Effector memory CD4-positive, alpha-beta T cell (primary cell): Measurements from ENCODE around the gene PRMT2.

Experiments used
- DNase-seq, 3 donors: peaks; one replicate each; pipeline ENCODE4 v3.0.0-alpha.2; 2020
- H3K27ac ChIP-seq: 2 replicates; pipeline ENCODE4 v1.7.0; 2013; ENCODE audit warnings: mild to moderate bottlenecking, low read length, moderate library complexity; ENCODE audit not compliant: insufficient read depth, poor library complexity, severe bottlenecking
- H3K27me3 ChIP-seq: replicated peaks from 2 replicates; pipeline ENCODE4 v1.7.0; 2013; ENCODE audit warnings: mild to moderate bottlenecking, low read length; ENCODE audit not compliant: insufficient read depth, control insufficient read depth, poor library complexity, severe bottlenecking
- H3K36me3 ChIP-seq: 2 replicates; pipeline ENCODE4 v1.7.0; 2013; ENCODE audit warnings: mild to moderate bottlenecking, low read length, moderate library complexity; ENCODE audit not compliant: control insufficient read depth, insufficient read depth
- H3K4me1 ChIP-seq: 2 replicates; pipeline ENCODE4 v1.7.0; 2013; ENCODE audit warnings: low read length, mild to moderate bottlenecking; ENCODE audit not compliant: control insufficient read depth, insufficient read depth, poor library complexity, severe bottlenecking
- H3K4me3 ChIP-seq: 2 replicates; pipeline ENCODE4 v1.7.0; 2013; ENCODE audit warnings: low read length, low read depth, mild to moderate bottlenecking; ENCODE audit not compliant: insufficient read depth, poor library complexity, severe bottlenecking
- H3K9me3 ChIP-seq: 2 replicates; pipeline ENCODE4 v1.7.0; 2013; ENCODE audit warnings: mild to moderate bottlenecking, low read length, moderate library complexity; ENCODE audit not compliant: control insufficient read depth

The PRMT2 gene

DNA sequence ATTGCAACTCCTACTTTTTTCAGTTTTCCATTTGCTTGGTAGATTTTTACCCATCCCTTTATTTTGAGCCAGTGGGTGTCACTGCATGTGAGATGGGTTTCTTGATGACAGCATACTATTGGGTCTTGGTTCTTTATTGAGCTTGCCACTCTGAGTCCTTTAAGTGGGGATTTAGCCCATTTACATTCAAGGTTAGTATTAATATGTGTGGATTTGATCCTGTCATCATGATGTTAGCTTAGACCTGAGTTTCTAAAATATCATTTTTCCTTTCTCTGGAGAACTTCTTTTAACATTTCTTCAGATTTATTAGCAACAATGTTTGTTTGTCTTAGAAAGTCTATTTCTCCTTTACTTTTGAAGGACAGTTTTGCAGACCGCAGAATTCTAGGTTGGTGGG is 18.8 kb upstream of the PRMT2 start:
- H3K4me1 ChIP-seq, result peaks cover 5% of the 10 kb centered on the region
- H3K27ac ChIP-seq, result no peak overlapping the region
- no peaks in the 10 kb centered on the region for H3K27me3 ChIP-seq
- no peak overlapping the region for H3K4me3 ChIP-seq
- H3K9me3 ChIP-seq, result no peaks in the 10 kb centered on the region
- no peaks in the 10 kb centered on the region for H3K36me3 ChIP-seq
- DNase-seq, result no peak

DNA sequence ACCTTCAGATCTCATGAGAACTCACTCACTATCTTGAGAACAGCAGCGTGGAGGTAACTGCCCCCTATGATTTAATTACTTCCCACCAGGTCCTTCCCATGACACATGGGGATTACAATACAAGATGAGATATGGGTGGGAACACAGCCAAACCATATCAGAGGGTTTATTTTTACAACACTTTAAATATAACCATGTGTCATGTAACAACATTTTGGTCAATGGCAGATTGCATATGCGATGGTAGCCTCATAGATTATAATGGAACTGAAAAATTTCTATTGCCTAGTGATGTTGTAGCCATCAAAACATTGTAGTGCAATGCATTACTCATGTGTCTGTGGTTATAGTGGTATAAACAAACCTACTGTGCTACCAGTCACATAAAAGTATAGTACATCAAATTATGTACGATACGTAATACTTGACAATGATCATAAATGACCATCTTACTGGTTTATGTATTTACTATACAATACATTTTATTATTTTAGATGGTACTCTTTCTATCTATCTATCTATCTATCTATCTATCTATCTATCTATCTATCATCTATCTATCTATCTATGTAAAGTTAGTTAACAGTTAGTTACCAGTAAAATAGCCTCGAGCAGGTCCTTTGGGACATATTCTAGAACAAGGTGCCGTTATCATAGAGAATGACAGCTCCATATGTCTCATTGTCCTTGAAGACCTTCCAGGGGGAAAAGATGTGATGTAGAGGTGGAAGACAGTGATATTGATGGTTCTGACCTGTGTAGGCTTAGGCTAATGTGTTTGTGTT is 18.0 kb upstream of the PRMT2 start:
- Histone ChIP-seq H3K4me3 (no peak overlapping the region), H3K27ac (no peak overlapping the region), H3K27me3 (no peaks in the 10 kb centered on the region), H3K4me1 (peaks cover 13% of the 10 kb centered on the region), H3K36me3 (no peaks in the 10 kb centered on the region), H3K9me3 (no peaks in the 10 kb centered on the region)
- no peak for DNase-seq

DNA sequence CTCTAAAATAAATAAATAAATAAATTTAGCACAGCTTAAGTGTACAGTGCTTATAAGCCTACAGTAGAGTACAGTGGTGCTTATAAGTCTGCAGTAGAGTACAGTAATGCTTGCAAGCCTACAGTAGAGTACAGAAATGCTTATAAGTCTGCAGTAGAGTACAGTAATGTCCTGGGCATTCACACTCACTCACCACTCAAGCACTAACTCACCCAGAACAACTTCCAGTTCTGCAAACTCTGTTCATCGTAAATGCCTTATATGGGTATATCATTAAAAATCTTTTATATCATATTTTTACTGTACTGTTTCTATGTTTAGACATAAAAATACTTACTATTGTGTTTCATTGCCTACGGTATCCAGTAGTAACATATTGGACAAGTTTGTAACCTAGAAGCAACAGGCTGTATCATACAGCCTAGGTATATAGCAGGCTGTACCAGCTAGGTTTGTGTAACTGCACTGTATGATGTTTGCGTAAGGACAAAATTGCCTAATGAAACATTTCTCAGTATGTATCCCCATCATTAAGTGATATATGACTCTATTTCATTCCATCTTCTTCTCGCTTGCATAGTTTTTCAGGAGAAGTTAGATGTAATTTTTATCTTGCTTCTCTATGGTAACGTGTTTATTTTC is 16.6 kb upstream of the PRMT2 start:
- H3K4me3 ChIP-seq, result no peak overlapping the region
- H3K36me3 ChIP-seq, result no peaks in the 10 kb centered on the region
- H3K27ac ChIP-seq, result no peak overlapping the region
- H3K4me1 ChIP-seq, result peaks cover 14% of the 10 kb centered on the region
- H3K9me3 ChIP-seq, result no peaks in the 10 kb centered on the region
- DNase-seq, result no peak
- H3K27me3 ChIP-seq, result no peaks in the 10 kb centered on the region

DNA sequence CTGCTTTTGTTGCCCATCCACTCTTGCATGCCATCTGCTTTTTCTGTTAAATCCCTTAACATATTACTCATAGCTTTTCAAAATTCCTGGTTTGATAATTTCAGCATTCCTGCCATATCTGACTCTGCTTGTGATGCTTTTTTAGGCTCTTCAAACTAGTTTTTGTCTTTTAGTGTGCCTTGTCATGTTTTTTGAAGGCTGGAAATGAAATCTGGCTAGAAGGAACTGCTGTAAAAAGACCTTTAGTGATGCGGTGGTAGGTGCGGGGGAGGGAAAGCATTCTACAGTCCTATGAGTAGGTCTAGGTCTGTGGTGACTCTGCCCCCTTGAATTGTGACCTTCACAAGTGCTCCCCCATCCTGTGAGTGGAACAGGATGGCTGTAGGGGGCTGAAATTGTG is 15.6 kb upstream of the PRMT2 start:
- no peak for DNase-seq
- Histone ChIP-seq H3K27ac (no peak overlapping the region), H3K4me1 (peaks cover 14% of the 10 kb centered on the region), H3K9me3 (no peaks in the 10 kb centered on the region), H3K4me3 (no peak overlapping the region), H3K27me3 (no peaks in the 10 kb centered on the region), H3K36me3 (no peaks in the 10 kb centered on the region)

DNA sequence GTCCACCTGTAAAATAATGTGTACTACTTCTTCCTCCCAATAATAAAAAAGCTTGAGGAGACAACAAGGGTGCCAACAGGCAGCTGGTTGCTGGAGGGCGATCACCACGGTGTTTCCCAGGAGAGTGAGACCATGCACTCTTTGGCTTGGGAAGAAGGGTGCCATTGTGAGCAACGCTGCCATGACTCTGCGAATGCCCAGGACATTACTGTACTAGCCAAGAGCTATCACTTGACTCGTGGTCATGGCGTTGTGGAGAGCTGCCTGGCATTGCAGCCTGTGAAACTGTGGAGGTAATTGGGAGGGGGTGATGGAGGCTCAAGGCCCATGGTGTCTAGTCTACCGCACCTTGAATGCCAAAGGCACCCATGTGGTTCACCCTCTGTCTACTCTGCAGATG is 14.6 kb upstream of the PRMT2 start:
- Histone ChIP-seq H3K27ac (no peak overlapping the region), H3K4me1 (peaks cover 14% of the 10 kb centered on the region), H3K36me3 (no peaks in the 10 kb centered on the region), H3K4me3 (no peak overlapping the region), H3K27me3 (no peaks in the 10 kb centered on the region), H3K9me3 (no peaks in the 10 kb centered on the region)
- DNase-seq, result no peak

DNA sequence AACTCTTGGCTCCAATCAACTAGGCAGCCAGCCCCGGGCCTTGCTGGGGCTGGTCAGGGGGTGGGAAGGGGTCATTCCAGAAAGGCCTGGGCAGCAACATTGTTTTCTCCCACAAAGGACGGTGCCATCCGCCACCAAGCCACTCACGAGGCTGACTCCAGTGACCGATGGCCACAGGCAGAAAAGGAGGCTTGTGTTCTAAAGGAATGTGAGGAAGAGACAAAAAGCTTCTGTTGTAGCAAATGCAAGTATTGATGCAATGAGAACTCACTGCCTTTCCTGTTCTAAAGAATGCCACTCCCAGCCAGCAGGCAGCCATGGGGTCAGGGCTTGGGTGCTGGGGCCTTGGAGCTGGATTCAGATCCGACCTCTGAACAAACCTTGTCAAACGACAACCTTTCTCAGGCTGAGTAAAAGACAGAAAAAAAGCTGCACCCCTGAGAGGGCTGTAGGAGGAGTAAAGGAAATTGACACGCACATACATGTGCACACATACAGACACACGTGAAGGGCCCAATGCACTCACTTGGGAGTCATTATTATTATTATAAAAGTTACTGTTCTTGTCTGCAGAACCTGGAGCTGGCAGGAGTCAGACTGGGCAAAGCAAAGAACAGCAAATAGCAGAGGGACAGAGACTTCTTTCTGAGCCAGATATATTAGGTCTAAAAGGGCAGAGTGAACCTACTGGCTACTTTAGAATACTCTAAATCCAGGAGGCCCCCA is 13.9 kb upstream of the PRMT2 start:
- DNase-seq, result no peak
- H3K27ac ChIP-seq, result peak overlapping the region; percentile 59

DNA sequence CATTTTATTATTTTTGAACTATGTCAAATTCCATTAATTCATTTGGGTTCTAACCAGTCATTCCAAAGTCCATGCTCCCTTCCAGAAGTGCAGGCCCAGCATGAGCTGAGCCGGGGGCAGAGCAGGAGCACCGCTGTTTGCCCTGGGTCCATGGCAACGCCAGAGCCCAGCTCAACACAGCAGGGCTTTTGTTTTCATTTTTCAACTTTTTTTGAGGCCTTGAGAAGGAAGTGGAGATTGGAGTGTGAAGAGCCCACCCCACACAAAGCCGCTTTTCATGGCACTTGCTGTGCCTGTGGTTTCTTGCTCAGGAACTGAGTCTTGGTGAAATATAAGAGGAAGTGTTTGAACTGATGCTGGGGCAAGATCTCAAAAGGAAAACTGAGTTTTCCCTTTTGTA is 13.2 kb upstream of the PRMT2 start:
- no peaks in the 10 kb centered on the region for H3K27me3 ChIP-seq
- H3K36me3 ChIP-seq, result no peaks in the 10 kb centered on the region
- peak in 2 of 3 donors; percentile 17 to 18 for DNase-seq
- H3K4me3 ChIP-seq, result no peak overlapping the region
- no peaks in the 10 kb centered on the region for H3K9me3 ChIP-seq
- H3K27ac ChIP-seq, result peak overlapping the region; percentile 59
- H3K4me1 ChIP-seq, result peaks cover 19% of the 10 kb centered on the region

More for the DNA sequence above, 13.9 kb upstream of the PRMT2 start:
- no peaks in the 10 kb centered on the region for H3K36me3 ChIP-seq
- H3K9me3 ChIP-seq, result no peaks in the 10 kb centered on the region
- H3K27me3 ChIP-seq, result no peaks in the 10 kb centered on the region
- peaks cover 14% of the 10 kb centered on the region for H3K4me1 ChIP-seq
- no peak overlapping the region for H3K4me3 ChIP-seq

DNA sequence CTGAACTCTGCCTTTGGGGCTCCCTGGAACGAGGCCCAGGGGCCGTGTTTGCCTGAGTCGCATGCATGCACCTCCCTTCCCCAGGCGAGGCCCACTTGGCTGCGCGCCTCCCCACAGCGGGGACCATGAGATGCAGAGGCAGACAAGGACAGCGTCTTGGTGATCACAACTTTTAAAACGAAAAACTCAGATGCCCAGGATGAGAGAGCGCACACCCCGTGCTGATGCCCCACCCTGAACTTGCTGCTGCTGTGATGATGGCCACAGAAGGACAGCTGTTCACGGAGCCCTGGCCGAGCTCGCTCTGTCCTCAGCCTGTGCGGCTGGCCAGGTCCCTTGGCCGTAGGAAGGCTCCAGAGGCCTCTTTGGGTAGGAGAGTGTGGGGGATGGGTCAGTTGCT is 11.4 kb upstream of the PRMT2 start:
- peaks cover 20% of the 10 kb centered on the region for H3K4me1 ChIP-seq
- no peaks in the 10 kb centered on the region for H3K9me3 ChIP-seq
- no peak for DNase-seq
- H3K27me3 ChIP-seq, result no peaks in the 10 kb centered on the region
- no peaks in the 10 kb centered on the region for H3K36me3 ChIP-seq
- no peak overlapping the region for H3K4me3 ChIP-seq
- H3K27ac ChIP-seq, result no peak overlapping the region

DNA sequence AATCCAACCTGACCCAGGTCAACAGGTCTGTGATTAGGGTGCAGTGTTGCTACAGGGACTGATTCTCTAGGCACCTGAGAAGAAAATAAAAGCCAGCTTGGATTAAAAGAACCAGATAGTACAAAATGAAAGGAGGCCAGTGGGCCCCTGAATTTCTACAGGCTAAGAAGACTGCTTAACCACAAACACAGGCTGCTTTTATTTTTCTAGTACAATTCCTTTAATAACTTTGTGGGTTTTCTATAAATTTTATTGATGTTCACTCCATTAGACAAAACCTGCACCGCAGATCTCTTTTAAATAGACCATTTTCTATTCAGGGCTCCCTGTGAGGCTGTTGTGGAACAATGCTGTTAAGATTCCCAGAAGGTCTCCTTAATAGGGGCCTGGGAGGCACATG is 9.7 kb upstream of the PRMT2 start:
- H3K4me1 ChIP-seq, result peaks cover 20% of the 10 kb centered on the region
- H3K9me3 ChIP-seq, result no peaks in the 10 kb centered on the region
- peak overlapping the region; percentile 21 for H3K27ac ChIP-seq
- H3K4me3 ChIP-seq, result no peak overlapping the region
- DNase-seq, result no peak
- no peaks in the 10 kb centered on the region for H3K27me3 ChIP-seq
- no peaks in the 10 kb centered on the region for H3K36me3 ChIP-seq

DNA sequence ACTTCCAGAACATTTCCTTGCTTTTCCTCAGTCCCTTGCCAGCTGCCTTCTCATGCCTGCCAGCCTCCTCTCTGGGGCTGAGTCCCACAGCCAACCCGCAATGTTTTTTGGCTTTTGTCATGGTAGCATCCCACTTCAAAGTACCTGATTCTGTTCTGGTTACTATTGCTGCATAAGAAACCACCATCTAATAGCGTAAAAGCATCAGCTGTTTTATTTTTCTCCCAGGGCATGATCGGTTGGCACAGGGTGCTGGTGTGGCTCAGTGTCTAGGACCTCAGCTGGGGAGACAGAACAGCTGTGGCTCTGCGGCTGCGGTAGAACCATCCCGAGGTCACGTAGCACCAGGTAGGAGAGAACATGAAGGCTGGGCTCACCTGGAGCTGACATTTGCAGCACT is 8.9 kb upstream of the PRMT2 start:
- H3K36me3 ChIP-seq, result no peaks in the 10 kb centered on the region
- no peaks in the 10 kb centered on the region for H3K9me3 ChIP-seq
- H3K4me1 ChIP-seq, result peaks cover 16% of the 10 kb centered on the region
- peak overlapping the region; percentile 39 for H3K27ac ChIP-seq
- DNase-seq, result no peak
- H3K27me3 ChIP-seq, result no peaks in the 10 kb centered on the region
- H3K4me3 ChIP-seq, result no peak overlapping the region
